Measurements from ENCODE around the gene TTF1. TPM values are rescaled to one million over a fixed set of nuclear protein-coding genes. Genes with fewer than 3 reads are reported as not detected.

Gene TTF1
- total and polyA plus RNA-seq, 2 of the 13 experiments (the other 11 are each of a cell fraction or from before 2014, with no cell fraction given): 3.4 to 9.8 TPM

DNA sequence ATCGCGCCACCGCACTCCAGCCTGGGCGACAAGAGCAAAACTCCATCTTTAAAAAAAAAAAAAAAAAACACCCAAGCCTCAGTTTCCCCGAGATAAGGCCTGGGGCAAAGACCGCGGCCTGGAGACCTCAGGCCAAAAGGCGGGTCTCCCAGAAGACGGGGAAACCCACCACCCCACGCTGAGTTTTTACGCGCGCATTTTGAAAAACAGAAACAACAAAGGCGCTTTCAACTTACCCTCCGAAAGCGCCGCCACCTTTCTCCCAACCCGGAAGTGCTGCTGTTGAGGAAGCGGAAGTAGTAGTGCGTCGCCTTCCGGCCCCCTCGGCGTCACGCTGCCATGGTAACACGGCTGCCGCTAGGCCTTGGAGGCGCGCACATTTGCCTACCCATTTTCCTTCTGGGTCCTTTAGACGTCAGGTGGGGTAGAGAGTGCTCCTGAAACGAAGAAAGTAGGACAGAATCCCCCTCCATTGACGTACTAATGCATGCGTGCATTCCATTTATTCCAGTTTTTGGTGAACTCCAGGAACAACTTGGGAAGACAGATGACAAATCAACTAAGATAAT, at the start of gene TTF1 (continued):
- TF ChIP-seq HNF4A (CRISPR knock-in tag; IDR thresholded peaks at IDR 0.05): no peak
- TF ChIP-seq ZNF563 (CRISPR knock-in tag; IDR thresholded peaks at IDR 0.05): no peak
- TF ChIP-seq MZF1 (CRISPR knock-in tag; IDR thresholded peaks at IDR 0.05; ENCODE audit: borderline replicate concordance): no peak
- TF ChIP-seq SKI (IDR thresholded peaks at IDR 0.05; ENCODE audit: partially characterized antibody): no peak
- TF ChIP-seq FLYWCH1 (CRISPR knock-in tag; IDR thresholded peaks at IDR 0.05): no peak

DNA sequence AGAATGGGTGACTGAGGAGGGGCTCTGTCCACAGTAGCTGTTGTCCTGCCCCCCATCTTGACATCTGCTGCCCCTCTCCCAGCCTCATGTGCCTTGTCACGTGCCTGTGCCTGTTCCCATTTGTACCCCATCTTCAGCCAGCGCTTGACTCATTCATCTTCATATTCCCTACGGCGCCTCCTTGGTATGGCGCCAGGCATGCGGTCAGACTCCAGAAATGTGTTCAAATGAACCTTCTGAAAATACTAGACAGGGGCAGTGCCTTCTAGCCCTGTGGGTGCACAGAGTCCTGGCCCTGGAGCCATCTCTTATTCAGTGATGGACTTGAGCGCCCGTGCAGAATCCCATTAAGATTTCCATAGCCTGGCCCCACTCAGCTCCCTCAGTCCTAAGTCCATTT, 49.6 kb upstream of the TTF1 start:
- no TSS peak for BruUV-seq (replicated peaks)
- CTCF ChIA-PET (ENCODE audit: low intra/inter-chr PET ratio, low total read pairs): no interaction called here
- peaks cover 3 to 43% of the 10 kb centered on the region in 2 experiments for H3K27me3 ChIP-seq (ENCODE audit: control insufficient read depth in 1 of 2, insufficient read depth in 2 of 2, low read length in 2 of 2)

More for the DNA sequence above, 49.6 kb upstream of the TTF1 start:
- POLR2A ChIA-PET: no interaction called here
- Histone ChIP-seq H3K4me2 (ENCODE audit: low read depth, low read length) (no peak overlapping the region), H3K9ac (ENCODE audit: insufficient read depth, low read depth, low read length) (no peak overlapping the region), H3K4me3 (replicated peaks in 1 of 3; ENCODE audit: insufficient read depth in 1 of 3, low read depth in 2 of 3, low read length in 3 of 3) (no peak overlapping the region), H4K20me1 (ENCODE audit: insufficient read depth, low read length) (no peaks in the 10 kb centered on the region), H3K4me1 (ENCODE audit: insufficient read depth, low read length) (no peaks in the 10 kb centered on the region), H3K79me2 (ENCODE audit: insufficient read depth, low read length) (no peaks in the 10 kb centered on the region), H3K36me3 (replicated peaks in 1 of 2; ENCODE audit: control insufficient read depth in 1 of 2, insufficient read depth in 2 of 2, low read length in 2 of 2) (no peaks in the 10 kb centered on the region), H2AFZ (ENCODE audit: low read length) (no peak overlapping the region), H3K27ac (ENCODE audit: extremely low read length, insufficient read depth, low read length) (no peak overlapping the region), H3K9me3 (ENCODE audit: low read length) (no peaks in the 10 kb centered on the region)
- intact Hi-C loops (cut with micrococcal nuclease; ENCODE audit: unreplicated experiment): no loop called here
- FAIRE-seq: no peak
- in situ Hi-C loops (cut with HindIII; ENCODE audit: extremely low pct_ligation_motif_present, low pct_unique_long_range_greater_than_20kb): no loop called here
- no peak for TF ChIP-seq ZNF782 (CRISPR knock-in tag; IDR thresholded peaks at IDR 0.05; ENCODE audit: borderline replicate concordance)
- TF ChIP-seq, protein P1, sequence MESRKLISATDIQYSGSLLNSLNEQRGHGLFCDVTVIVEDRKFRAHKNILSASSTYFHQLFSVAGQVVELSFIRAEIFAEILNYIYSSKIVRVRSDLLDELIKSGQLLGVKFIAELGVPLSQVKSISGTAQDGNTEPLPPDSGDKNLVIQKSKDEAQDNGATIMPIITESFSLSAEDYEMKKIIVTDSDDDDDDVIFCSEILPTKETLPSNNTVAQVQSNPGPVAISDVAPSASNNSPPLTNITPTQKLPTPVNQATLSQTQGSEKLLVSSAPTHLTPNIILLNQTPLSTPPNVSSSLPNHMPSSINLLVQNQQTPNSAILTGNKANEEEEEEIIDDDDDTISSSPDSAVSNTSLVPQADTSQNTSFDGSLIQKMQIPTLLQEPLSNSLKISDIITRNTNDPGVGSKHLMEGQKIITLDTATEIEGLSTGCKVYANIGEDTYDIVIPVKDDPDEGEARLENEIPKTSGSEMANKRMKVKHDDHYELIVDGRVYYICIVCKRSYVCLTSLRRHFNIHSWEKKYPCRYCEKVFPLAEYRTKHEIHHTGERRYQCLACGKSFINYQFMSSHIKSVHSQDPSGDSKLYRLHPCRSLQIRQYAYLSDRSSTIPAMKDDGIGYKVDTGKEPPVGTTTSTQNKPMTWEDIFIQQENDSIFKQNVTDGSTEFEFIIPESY (CRISPR knock-in tag; IDR thresholded peaks at IDR 0.05): 0 out of 2 replicates have a peak, but pooled peaks have one; percentile 23
- DNase-seq (ENCODE audit: low spot score): no peak
- ATAC-seq: no peak
- 74% methylated on average over 8 of the region's 8 CpGs for WGBS (ENCODE audit: low lambda C conversion rate)

Data from HepG2 (cell line).